DND-41 (cell line): ENCODE measurements around the gene ASPDH.

Experiments used
- ATAC-seq: fragments of 200-7000 bp; cut with Tn5 transposase; 3 replicates; pipeline ENCODE4 v1.9.1; 2021; ENCODE audit warnings: low read depth; ENCODE audit not compliant: insufficient read depth
- DNase-seq: peaks from one replicate; pipeline ENCODE4 v3.0.0-alpha.2; 2020
- H2AFZ ChIP-seq: 2 replicates; pipeline ENCODE4 v1.6.0; 2012; ENCODE audit warnings: low read depth, low read length
- H3K27ac ChIP-seq: 2 replicates; pipeline ENCODE4 v1.5.1; 2012; ENCODE audit warnings: low read length, inconsistent platforms
- H3K27me3 ChIP-seq: fragments of 200-600 bp; sonication (generic); 2 replicates; pipeline ENCODE4 v1.6.0; 2012; ENCODE audit warnings: low read length, mild to moderate bottlenecking, inconsistent platforms; ENCODE audit not compliant: insufficient read depth, poor library complexity
- H3K36me3 ChIP-seq: 2 replicates; pipeline ENCODE4 v1.5.1; 2012; ENCODE audit warnings: low read length, inconsistent platforms; ENCODE audit not compliant: insufficient read depth
- H3K4me1 ChIP-seq: 2 replicates; pipeline ENCODE4 v1.5.1; 2012; ENCODE audit warnings: mild to moderate bottlenecking, low read length; ENCODE audit not compliant: insufficient read depth
- H3K4me2 ChIP-seq: 2 replicates; pipeline ENCODE4 v1.6.0; 2012; ENCODE audit warnings: mild to moderate bottlenecking, moderate library complexity, low read length, inconsistent platforms; ENCODE audit not compliant: insufficient read depth
- H3K4me3 ChIP-seq, 2 experiments: fragments of 200-600 bp in 1 of 2; shearing (Covaris generic) in 1 of 2; 2 replicates each; pipeline ENCODE4 v1.5.1; 2012 to 2016; ENCODE audit warnings: inconsistent platforms in 2 of 2, low read length in 2 of 2, mild to moderate bottlenecking in 2 of 2, low read depth in 1 of 2, moderate library complexity in 1 of 2
- H3K79me2 ChIP-seq: 2 replicates; pipeline ENCODE4 v1.6.0; 2012; ENCODE audit warnings: low read length, inconsistent platforms; ENCODE audit not compliant: insufficient read depth
- H3K9ac ChIP-seq: 2 replicates; pipeline ENCODE4 v1.6.0; 2012; ENCODE audit warnings: low read depth, mild to moderate bottlenecking, inconsistent platforms, low read length, moderate library complexity
- H3K9me3 ChIP-seq: 2 replicates; pipeline ENCODE4 v1.5.1; 2012; ENCODE audit warnings: low read length, moderate library complexity, mild to moderate bottlenecking, inconsistent platforms; ENCODE audit not compliant: insufficient read depth, severe bottlenecking
- H4K20me1 ChIP-seq: 2 replicates; pipeline ENCODE4 v1.6.0; 2012; ENCODE audit warnings: low read length; ENCODE audit not compliant: insufficient read depth
- EZH2 ChIP-seq: IDR thresholded peaks from 3 replicates; pipeline ENCODE4 v1.6.1; 2012; ENCODE audit warnings: borderline replicate concordance, low read depth, mild to moderate bottlenecking, moderate library complexity, low read length, inconsistent platforms; ENCODE audit not compliant: severe bottlenecking
- TF ChIP-seq, protein P1 (sequence below): IDR thresholded peaks from 2 replicates; pipeline ENCODE4 v1.5.1; 2012; ENCODE audit warnings: borderline replicate concordance, low read length, moderate library complexity, mild to moderate bottlenecking; ENCODE audit not compliant: poor library complexity, severe bottlenecking; ENCODE audit errors: extremely low read depth

The ASPDH gene

DNA sequence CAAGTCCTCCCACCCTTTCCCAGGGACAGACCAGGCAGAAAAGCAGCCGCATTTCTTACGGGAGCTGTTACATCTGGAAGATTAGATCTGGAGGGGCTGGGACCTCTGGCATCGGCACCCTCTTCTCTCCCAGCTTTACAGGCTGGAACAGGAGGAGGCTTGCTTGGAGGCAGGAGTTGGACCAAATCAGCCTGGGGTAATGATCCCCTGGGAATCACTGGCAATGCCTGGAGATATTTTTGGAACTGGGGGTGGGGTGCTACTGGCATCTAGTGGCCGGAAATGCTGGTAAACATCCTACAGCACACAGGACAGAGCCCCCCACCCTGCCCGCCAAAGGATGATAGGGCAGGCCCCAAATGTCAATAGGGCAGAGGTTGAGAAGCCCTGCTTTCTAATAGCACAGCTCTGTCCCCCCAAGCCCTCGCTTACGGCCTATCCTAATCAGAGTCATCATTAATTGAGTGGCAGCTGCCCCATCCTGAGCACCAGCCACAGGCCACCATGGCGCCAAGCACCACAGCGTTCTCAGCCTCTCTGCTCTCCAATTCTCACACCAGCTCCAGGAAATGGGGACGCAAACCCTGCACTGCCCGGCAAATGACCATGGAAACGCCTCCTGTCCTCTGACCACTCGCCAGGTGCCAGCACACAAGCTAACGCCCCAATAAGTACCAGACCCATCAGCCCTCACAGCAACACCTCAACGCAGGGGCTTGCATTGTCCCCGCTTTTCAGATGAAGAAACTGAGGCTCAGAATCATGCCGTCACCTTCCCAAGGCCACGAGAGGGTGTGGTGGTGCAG is 33.9 kb upstream of the ASPDH start:
- no peak overlapping the region for H3K4me2 ChIP-seq
- no peak overlapping the region for H3K4me3 ChIP-seq
- H4K20me1 ChIP-seq: no peaks in the 10 kb centered on the region
- no peaks in the 10 kb centered on the region for H3K4me1 ChIP-seq
- no peaks in the 10 kb centered on the region for H3K79me2 ChIP-seq
- TF ChIP-seq EZH2: no peak
- TF ChIP-seq, protein P1, sequence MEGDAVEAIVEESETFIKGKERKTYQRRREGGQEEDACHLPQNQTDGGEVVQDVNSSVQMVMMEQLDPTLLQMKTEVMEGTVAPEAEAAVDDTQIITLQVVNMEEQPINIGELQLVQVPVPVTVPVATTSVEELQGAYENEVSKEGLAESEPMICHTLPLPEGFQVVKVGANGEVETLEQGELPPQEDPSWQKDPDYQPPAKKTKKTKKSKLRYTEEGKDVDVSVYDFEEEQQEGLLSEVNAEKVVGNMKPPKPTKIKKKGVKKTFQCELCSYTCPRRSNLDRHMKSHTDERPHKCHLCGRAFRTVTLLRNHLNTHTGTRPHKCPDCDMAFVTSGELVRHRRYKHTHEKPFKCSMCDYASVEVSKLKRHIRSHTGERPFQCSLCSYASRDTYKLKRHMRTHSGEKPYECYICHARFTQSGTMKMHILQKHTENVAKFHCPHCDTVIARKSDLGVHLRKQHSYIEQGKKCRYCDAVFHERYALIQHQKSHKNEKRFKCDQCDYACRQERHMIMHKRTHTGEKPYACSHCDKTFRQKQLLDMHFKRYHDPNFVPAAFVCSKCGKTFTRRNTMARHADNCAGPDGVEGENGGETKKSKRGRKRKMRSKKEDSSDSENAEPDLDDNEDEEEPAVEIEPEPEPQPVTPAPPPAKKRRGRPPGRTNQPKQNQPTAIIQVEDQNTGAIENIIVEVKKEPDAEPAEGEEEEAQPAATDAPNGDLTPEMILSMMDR: peak; percentile 9
- H3K9me3 ChIP-seq: no peaks in the 10 kb centered on the region
- H3K27me3 ChIP-seq: no peaks in the 10 kb centered on the region
- no peaks in the 10 kb centered on the region for H3K36me3 ChIP-seq
- no peak overlapping the region for H2AFZ ChIP-seq
- no peak overlapping the region for H3K27ac ChIP-seq
- no peak overlapping the region for H3K9ac ChIP-seq
- ATAC-seq: no peak
- DNase-seq: no peak

DNA sequence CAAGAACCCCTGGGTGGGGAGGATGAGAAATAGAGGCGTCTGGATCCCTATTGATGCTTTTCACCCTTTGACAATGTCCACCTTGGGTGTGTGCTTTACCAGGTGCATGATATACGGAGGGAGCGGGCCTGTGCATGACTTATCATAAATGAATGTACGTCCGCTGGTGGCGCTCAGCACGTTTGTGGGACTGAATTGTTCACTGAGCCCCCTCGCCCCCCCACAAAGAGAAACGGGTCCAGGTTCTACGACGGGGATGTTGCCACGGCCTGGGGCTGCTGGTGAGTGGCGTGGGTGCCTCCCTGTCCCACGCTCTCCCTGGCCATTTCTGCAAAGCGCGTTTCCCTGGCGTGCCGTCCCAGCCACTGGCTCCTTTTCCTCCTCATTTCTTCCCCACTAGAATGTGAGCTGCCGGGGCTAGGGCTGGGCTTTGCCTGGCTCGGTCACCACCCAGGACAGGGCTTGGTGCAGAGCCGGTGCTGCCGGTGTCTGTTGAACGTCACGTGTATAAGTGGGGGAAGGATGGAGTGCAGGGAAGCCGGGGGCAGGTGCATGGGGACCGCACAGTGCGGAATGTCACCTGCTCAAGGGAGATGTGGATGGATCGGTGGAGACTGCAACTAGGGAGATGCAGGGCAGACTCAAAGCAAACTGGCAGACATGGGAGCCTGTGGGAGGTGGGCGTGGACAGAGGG is 33.0 kb upstream of the ASPDH start:
- no peaks in the 10 kb centered on the region for H3K79me2 ChIP-seq
- no peak overlapping the region for H3K9ac ChIP-seq
- no peaks in the 10 kb centered on the region for H3K9me3 ChIP-seq
- H3K4me2 ChIP-seq: no peak overlapping the region
- no peaks in the 10 kb centered on the region for H3K4me1 ChIP-seq
- ATAC-seq (no peak), DNase-seq (no peak)
- H2AFZ ChIP-seq: no peak overlapping the region
- no peaks in the 10 kb centered on the region for H4K20me1 ChIP-seq
- H3K36me3 ChIP-seq: no peaks in the 10 kb centered on the region
- H3K4me3 ChIP-seq: no peak overlapping the region
- no peaks in the 10 kb centered on the region for H3K27me3 ChIP-seq
- H3K27ac ChIP-seq: no peak overlapping the region
- no peak for TF ChIP-seq EZH2
- TF ChIP-seq, protein P1: no peak

DNA sequence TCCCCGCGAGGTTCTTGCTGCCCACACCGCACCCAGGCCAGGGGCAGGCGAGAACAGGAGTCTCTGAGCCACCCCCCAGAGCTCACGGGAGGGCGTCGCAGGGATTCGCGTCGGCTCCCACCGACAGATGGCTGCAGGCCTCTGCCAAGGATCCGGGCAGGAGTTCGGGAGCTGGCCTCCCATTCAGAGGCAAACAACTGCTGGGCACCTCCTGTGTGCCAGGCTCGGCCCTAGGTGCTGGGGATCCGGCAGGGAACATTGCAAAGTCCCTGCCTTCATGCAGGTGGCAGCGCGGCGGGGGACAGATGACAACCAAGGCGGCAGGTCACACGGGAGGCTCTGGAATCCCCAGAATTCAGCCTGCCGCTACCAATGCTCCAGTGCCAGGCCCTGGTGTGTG is 29.2 kb upstream of the ASPDH start:
- Histone ChIP-seq H3K27me3 (no peaks in the 10 kb centered on the region), H2AFZ (no peak overlapping the region), H3K36me3 (no peaks in the 10 kb centered on the region), H4K20me1 (no peaks in the 10 kb centered on the region), H3K79me2 (no peaks in the 10 kb centered on the region), H3K9me3 (no peaks in the 10 kb centered on the region), H3K4me1 (no peaks in the 10 kb centered on the region), H3K4me2 (no peak overlapping the region), H3K4me3 (no peak overlapping the region), H3K9ac (no peak overlapping the region), H3K27ac (no peak overlapping the region)
- no peak for DNase-seq
- ATAC-seq: no peak
- TF ChIP-seq, protein P1: no peak
